HG03045 (cell line): ENCODE data around the gene GNG11.
"Not testable (repeated sequence)": the region's sequence is repeated elsewhere in the genome, so short reads cannot be mapped to it uniquely, and the experiment has no call there.

ENCODE experiments used
- ATAC-seq: cut with Tn5 transposase; IDR thresholded peaks from one replicate; pipeline ENCODE4 v1.9.1; 2021; ENCODE audit warnings: mild to moderate bottlenecking, moderate library complexity; ENCODE audit not compliant: unreplicated experiment

Gene GNG11

DNA sequence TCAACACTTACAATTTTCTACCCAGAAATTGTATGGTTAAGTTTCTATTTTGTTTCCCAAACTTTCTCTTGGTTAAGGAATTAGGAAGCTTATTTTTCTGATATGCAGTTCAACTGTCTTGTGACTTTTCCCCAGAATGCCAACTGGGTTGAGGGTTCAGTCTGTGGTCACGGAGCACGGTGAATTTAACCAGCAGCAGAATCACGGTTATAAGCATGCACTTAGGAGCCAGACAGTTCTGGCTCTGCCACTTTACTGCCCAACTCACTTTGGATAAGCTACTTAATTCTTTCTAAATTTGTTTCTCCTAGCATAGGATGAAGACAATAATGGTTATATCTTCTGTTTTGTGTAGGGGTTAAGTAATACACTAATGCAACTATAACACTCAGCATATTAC is 10.3 kb upstream of the GNG11 start:
- not testable (repeated sequence) for ATAC-seq

DNA sequence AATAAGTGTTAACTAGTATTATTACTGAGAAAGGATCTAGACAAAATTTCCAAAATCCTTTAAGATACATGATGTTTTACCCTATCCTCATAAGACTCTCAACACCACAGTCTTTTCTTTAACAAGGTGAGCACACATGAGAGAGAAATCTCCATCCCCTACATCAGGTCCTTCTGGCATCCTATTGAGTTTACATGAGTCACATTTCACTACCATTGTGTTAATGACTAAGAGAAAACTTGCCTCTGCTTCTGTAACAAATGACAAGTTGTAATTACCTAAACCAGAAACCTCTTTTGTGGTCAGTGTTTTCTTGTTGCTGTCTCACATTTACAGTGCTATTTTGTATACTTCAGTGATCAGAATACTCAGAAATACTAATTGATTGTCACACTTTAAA is 9.9 kb upstream of the GNG11 start:
- ATAC-seq: not testable (repeated sequence)

DNA sequence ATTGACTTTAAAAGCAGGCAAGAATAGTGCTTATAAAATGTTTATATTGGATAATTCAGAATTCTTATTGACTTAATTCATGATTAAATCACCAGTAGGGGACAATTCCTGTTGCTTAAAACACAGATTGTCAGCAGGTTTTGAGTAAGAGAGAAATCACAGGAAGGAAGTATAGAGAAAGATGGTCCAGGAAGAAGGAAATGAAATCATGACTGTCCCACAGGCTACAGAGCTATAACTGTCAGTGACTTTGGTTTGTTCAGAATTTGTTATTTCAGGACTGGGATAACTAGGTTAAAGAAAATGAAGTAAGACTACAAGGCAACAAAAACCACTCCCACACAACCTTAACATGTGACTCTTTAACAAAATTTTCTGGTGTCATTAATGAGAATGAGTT is 8.3 kb upstream of the GNG11 start:
- ATAC-seq: no peak

DNA sequence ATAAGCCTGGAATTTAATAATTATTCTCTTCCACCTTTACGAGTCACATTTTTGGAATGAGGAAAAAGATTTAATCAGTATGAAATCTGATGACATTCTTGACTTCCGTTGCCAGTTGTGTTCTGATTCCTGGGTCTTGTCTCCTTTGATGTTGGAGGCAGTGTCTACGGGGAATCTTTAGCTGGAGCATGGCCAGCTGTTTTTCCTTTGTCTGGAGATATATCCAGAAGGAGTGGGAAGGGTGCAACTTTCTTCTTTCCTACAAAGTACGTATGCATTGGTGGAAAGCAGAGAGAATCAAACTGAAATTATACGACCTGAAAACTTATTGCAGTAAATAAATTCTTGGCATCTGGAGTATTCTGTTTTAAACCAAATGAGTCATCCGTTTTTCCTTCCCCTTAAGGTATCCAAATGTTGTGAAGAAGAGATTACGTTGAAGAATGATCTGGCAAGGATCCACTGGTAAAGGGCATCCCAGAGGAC is 6.9 kb upstream of the GNG11 start:
- no peak for ATAC-seq

DNA sequence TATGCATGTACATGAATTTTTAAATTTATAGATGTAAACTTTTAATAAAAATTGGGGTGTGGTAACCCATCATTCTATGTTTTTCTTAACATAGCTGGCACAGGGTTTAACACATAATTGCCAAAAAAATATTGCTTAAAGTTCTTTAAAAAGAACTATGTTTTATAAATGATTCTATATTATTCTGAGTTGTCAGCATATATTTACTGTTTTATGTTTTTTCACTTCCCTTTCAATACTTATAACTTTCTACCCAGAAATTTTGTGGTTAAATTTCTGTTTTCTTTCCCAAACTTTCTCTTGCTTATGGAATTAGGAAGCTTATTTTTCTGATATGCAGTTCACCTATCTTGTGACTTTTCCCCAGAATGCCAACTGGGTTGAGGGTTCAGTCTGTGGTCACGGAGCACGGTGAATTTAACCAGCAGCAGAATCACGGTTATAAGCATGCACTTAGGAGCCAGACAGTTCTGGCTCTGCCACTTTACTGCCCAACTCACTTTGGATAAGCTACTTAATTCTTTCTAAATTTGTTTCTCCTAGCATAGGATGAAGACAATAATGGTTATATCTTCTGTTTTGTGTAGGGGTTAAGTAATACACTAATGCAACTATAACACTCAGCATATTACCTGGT is 6.2 kb upstream of the GNG11 start:
- not testable (repeated sequence) for ATAC-seq

DNA sequence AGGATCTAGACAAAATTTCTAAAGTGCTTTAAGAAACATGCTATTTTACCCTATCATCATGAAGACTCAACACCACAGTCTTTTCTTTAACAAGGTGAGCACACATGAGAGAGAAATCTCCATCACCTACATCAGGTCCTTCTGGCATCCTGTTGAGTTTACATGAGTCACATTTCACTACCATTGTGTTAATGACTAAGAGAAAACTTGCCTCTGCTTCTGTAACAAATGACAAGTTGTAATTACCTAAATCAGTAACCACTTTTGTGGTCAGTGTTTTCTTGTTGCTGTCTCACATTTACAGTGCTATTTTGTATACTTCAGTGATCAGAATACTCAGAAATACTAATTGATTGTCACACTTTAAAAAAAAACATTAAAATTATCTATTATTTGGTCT is 5.6 kb upstream of the GNG11 start:
- ATAC-seq: peak; percentile 53

DNA sequence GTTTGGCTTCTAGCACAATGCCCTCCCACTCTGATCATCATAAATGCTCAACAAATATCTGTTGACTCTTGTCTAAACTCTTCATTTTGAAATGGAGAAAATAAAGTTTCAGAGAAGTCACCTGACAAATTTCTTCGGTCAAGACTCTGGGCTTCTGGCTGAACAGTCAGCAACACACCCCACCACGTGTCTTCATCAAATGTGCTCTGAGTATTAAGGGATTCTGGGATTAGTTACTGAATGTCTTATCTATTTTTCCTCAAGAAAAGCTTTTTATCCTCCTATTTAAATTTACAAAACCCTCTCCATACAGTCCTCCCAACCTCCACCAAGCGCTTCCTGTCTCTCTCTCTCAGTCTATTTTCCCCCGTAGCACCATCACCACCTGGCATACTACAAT is 5.2 kb upstream of the GNG11 start:
- not testable (repeated sequence) for ATAC-seq

DNA sequence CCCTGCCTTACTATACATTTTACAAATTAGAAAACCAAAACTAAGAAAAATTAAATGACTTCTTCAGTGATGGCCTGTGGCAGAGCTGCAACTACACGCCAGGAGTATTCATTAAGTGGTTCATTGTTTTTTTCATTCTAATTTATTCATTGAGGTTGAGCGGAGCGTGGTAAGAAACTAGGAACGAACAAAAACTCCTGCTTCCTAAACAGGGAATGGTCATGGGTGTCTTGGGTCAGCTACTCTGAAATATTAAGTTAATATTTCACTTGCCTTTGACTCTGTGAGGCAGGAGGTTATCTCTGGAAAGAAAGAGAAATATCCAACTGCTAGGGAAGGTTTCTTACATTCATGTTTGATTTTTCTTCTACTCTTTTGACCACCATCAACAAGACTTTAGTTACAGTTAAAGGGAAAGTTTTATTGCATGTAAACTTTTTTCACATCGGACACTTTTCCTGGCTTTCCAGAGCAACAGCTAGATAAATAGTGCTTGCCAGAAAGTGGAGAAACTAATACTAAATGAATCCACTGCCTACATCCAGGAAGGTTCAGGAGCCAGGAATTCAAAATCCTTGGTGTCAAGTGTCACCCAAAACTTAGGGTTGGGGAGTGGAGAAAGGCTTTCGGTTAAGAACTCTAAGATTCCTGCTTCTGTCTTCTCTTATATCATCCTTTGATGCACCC is 896 bp upstream of the GNG11 start:
- ATAC-seq: no peak

DNA sequence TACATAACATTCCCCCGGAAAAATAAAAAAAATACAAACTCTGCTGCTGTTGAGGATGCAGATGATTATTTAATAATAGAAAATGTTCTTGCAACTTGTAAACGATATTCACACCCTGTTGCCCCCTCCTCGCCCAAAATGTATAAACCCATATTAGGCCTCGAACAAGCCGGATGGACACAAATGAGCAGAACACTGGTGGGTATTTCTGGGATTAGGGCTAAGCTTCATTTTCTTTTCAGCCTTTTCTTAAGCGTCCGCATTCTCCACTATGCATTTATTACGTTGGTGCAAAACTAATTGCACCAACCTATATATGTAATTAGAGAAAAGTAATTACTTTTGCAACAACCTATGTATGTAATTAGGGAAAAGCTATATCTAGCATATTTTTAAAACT is 349 bp upstream of the GNG11 start:
- ATAC-seq: no peak

DNA sequence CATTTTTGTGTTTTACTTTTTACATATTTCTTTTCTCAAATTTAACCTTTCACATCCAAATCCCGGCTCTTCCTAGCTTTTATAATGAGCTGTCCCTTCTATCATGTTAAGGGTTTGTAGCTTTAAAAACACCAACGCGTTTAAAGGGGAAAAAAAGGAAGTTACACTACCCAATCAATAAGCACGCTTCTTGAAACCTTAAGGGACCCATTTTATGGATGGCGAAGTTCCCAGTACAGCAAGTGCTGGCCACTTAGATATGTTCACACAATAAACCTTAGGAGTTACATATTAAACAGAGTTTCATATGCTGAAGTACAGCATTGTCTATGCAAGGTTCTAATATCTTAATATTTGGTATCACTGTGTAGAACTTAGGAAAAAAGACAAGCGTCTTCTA is 1.8 kb downstream of the GNG11 start:
- ATAC-seq: no peak

DNA sequence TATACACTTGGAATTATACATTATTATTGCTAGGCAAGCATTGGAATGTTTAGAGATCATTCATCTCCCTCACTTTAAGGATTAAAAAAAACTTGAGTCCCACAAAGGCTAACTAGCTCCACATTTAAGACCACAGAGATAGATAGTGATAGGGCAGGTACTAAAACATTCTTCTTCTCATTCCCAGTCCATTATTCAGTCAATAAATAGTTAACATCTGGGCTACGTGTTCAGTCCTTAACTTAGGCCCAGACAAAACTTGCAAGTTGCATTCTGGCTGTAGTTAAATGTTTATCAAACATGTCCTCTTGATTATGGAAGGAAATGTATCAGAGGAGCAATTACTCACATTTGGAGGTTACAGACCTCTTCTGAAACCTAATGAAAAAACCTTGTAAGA is 2.4 kb downstream of the GNG11 start:
- ATAC-seq: no peak

DNA sequence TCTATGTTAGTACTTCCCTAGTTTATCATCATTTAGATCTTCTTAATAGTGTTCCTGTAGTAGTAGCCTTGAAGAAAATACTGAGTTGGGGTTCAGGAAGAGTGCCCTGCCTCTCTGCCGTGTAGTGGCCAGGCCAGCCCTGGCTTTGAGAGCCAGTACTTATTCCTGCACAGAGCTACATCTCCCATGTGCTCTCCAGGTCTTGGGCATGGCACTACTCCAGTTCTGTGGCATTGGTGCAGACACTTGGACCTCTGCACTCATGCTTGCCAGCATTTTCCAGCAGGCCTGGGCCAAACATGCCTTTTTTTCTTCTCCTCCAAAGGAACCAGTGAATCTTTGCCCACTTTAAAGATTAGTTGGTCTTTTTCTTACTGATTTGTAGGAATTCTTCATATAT is 5.3 kb downstream of the GNG11 start:
- no peak for ATAC-seq

DNA sequence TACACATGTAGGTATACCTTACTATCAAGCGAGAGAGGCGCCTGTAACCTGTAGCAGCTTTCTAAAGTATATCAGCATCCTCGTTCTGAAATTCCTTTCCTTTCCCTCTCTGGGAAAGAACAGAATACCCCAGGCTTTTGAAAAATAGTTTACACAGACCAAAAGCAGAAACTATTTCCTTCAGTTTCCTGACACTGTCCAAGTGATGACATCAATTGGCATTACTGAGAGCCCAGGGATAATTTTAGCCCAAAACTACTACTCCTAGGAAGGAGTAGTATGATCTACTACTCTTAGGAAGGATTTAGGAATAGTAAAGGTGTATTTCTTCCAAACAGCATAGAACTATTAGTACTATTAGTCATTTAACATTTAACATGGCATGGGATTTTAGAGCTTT is 6.0 kb downstream of the GNG11 start:
- no peak for ATAC-seq

DNA sequence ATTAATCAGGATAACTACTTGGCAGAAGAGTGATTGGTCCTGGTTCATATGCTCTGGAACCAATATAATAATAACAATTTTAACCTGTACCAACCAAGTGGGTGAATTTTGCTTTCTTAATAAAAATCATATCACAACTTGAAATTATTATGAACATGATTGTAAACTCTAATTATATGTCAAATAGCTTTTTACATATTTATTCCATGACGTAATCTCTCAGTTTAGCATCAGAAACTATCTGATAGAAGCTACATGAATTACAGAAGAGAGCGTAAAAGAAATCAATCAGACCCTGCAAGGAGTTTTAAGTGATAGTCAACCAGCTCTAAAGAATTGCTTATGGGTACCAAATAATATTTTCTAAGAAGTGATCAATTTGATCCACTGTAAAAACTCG is 10.1 kb downstream of the GNG11 start:
- no peak for ATAC-seq

DNA sequence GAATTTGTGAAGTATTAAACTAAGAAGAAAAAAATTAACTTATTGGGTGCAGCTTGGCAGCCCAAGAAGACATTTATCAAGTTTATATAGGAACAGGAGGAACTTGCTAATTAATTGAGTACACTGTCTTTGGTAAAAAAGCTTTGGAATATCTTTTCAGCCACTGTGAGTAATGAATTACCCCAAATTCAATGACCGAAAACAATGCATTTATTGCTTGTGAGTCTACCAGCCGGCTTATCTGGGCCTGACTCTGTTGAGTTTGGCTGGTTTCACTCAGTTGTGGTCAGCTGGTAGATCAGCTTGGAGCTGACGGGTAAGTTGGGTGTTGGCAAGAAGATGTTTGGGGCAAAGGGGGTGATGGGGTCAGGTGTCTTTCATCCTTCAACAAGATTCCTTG is 11.6 kb downstream of the GNG11 start:
- no peak for ATAC-seq

DNA sequence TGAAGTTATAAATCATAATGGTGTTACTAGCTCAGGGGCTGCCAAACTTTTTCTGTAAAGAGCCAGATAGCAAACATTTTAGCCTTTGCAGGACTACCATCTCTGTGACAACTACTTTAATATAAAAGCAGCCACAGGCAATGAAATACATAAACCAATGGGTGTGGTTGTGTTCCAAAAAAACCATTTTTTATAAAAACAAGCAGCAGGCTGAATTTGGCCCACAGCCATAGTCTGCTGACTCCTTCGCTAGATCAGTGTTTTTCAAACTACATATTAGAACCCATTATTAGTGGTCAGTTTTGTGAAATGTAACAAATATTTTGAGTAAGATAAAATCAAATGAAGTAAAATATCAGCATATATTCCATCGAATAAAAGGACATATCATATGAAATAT is 13.6 kb downstream of the GNG11 start:
- ATAC-seq: no peak

DNA sequence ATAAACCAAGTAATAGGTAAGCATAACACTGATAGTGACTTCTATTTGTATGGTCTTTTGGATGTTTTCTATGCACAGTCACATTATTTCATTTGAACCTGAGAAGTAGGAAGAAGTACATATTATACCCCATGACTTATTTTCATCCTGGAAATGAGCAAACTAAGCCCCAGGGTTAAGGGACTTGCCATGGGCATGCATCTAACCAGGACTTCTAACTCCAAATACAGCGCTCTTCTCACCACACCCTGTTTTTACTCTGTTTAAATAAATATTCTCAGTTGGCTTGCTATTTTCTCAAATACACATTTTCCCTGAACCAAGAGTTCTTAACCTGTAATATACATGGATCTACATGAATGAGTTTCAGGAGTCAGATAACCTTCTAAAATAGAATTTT is 16.3 kb downstream of the GNG11 start:
- ATAC-seq: no peak

DNA sequence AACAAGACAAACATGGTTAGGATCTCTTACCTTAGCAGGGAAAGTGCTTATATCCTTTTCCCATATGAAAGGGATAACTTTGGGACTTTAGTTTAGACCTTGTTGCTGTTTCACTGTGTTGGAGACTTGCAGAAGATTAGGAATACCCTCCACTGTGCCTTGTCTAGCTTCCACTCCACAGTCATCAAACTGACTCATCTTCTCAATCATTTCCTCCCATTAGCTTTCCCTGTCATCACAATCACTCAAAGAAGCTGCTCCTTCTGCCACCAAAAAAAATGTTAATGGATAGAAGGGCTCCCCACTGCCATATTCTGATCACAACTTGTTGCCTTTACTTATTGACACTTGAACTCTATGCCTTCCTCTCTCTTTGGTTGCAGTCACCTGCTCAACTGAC is 16.8 kb downstream of the GNG11 start:
- ATAC-seq: no peak

DNA sequence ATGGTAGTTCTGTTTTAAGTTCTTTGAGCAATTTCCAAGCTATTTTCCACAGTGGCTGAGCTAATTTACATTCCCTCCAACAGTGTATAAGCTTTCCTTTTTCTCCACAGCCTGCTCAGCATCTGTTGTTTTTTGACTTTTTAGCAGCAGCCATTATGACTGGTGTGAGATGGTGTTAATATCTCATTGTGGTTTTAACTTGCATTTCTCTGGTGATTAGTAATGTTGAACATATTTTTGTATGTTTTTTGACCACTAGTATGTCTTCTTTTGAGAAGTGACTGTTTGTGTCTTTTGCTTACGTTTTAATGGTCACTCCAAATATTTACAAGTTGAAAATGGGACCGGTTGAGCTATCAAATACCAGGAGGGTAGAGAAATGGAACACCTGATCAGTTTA is 20.4 kb downstream of the GNG11 start:
- no peak for ATAC-seq

DNA sequence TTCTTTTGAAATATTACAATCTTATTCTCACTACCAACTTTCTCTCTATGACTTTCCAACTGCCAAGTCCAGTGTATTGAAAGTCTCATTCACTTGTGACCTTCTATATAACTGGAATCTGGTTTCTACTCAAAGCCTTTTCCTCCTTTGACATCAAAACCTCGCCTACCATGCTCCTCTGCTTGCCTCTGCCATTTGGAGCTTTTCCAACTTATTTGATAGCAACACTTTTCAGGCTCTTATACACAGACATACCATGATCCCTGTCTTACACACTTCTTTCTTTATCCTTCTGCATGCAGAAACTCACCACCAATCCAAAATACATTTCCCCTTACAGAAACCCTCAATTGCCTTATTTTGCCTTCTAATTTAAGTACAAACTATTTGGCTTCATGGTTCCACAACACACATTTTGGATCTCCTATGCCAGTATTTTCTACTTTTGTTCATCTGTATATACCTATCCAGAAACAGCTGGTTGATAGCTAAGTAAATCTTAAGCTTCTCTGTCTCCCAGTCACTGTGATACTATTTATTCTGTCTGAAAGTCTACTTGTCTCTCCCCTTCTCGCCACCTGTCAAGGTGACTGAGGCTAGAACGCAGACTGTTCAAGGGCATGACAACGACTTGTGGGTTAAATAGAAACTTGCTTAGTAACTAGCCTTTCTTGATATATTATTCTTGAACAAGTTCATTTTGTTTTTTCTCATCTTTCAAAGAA is 22.4 kb downstream of the GNG11 start:
- ATAC-seq: no peak

DNA sequence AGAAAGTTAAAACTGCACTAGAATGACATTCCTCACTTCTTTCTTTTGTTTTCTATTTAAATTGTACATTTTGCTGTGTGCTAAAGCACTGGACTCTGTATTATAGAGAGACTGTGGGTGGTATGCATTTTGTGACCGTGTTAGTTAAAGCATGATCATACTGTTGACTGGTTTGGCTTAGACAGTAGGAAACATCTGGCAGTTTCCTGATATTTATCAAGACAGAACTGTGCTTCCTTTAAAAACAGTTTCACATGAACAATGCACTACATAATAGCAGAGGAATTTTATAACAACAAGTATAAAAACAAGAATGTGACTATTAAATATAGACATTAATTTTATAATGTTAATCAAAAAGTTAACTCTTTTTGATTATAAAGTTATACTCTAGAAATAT is 23.1 kb downstream of the GNG11 start:
- ATAC-seq: no peak

DNA sequence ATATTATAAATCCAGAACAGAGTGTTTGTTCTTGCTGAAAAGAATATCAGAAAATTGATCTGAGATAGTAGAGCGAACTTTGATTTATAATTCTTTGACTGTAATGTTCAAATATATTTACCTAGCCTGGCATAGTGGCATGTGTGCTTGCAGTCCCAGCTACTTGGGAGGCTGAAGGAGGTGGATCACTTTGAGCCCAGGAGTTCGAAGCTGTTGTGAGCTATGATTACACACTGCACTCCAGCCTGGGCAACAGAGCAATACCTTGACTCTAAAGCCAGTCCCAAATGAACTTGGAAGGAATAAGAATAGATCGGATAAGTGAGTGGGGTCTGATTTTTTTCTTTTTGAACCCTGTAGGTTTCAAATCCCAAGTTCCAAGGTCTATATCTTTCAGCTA is 23.5 kb downstream of the GNG11 start:
- no peak for ATAC-seq
